GM18909 (cell line): ENCODE data around the gene FAM163B.

Experiments
- ATAC-seq: cut with Tn5 transposase; IDR thresholded peaks from one replicate; pipeline ENCODE4 v1.9.1; 2021; ENCODE audit warnings: mild to moderate bottlenecking; ENCODE audit not compliant: unreplicated experiment, poor library complexity

Gene FAM163B

GRCh38 chr9:133558191-133559126 is 50.7 kb downstream of the FAM163B start:
- ATAC-seq: no peak

GRCh38 chr9:133557581-133557980 is 51.6 kb downstream of the FAM163B start:
- ATAC-seq: no peak

- ATAC-seq: no peak
These were observed 52.8 kb downstream of the FAM163B start for GRCh38 chr9:133556354-133556753.

GRCh38 chr9:133554729-133555128 is 54.5 kb downstream of the FAM163B start:
- no peak for ATAC-seq

GRCh38 chr9:133553973-133554713 is 55.0 kb downstream of the FAM163B start:
- no peak for ATAC-seq

- ATAC-seq: no peak
These were observed 56.1 kb downstream of the FAM163B start for GRCh38 chr9:133553123-133553522.

- no peak for ATAC-seq
These were observed 57.0 kb downstream of the FAM163B start for GRCh38 chr9:133552236-133552635.

GRCh38 chr9:133551446-133551845 is 57.7 kb downstream of the FAM163B start:
- no peak for ATAC-seq

- no peak for ATAC-seq
These were observed 62.1 kb downstream of the FAM163B start for GRCh38 chr9:133547116-133547515.

- ATAC-seq: no peak
These were observed 62.9 kb downstream of the FAM163B start for GRCh38 chr9:133546287-133546680.

GRCh38 chr9:133545494-133546286 is 63.5 kb downstream of the FAM163B start:
- ATAC-seq: no peak

GRCh38 chr9:133543772-133544467 is 65.3 kb downstream of the FAM163B start:
- no peak for ATAC-seq

- no peak for ATAC-seq
These were observed 67.2 kb downstream of the FAM163B start for GRCh38 chr9:133542002-133542401.

- ATAC-seq: no peak
These were observed 68.5 kb downstream of the FAM163B start for GRCh38 chr9:133540698-133541025.

- no peak for ATAC-seq
These were observed 69.0 kb downstream of the FAM163B start for GRCh38 chr9:133539991-133540697.

GRCh38 chr9:133538851-133539833 is 70.0 kb downstream of the FAM163B start:
- ATAC-seq: no peak

- ATAC-seq: no peak
These were observed 71.0 kb downstream of the FAM163B start for GRCh38 chr9:133538176-133538575.

GRCh38 chr9:133537257-133537656 is 71.9 kb downstream of the FAM163B start:
- no peak for ATAC-seq
